Peyer's patch (tissue), 4 donors: Measurements from ENCODE around the gene KRT4. TPM values are rescaled to one million over a fixed set of nuclear protein-coding genes. Genes with fewer than 3 reads are reported as not detected.

Experiments used
- DNase-seq, 3 donors: peaks; one replicate each; pipeline ENCODE4 v3.0.0-alpha.2; 2017 to 2019
- H3K27ac ChIP-seq, 4 donors: fragments of 200-600 bp; sonication (generic); one replicate each; pipeline ENCODE4 v1.5.1; 2016 to 2019
- H3K27me3 ChIP-seq, 2 donors: fragments of 200-600 bp; sonication (generic); one replicate each; pipeline ENCODE4 v1.5.1; 2019
- H3K36me3 ChIP-seq, 3 donors: fragments of 200-600 bp; sonication (generic); one replicate each; pipeline ENCODE4 v1.5.1; 2016 to 2019
- H3K4me1 ChIP-seq, 4 donors: fragments of 200-600 bp; sonication (generic); one replicate each; pipeline ENCODE4 v1.5.1; 2016 to 2019
- H3K4me3 ChIP-seq, 4 donors: fragments of 200-600 bp; sonication (generic); 1 replicate in 3 of 4; 2 replicates in 1 of 4; pipeline ENCODE4 v1.5.1; 2016 to 2019; ENCODE audit warnings: mild to moderate bottlenecking in 1 of 4
- H3K9me3 ChIP-seq, 4 donors: fragments of 200-600 bp; sonication (generic); one replicate each; pipeline ENCODE4 v1.5.1; 2016 to 2019; ENCODE audit warnings: mild to moderate bottlenecking in 1 of 4
- CTCF ChIP-seq, 6 experiments: fragments of 450-650 bp in 4 of 6; fragments of 200-600 bp in 2 of 6; sonication (generic) in 1 of 6; IDR thresholded peaks; one replicate each; pipeline ENCODE4 v1.5.1; 2017 to 2019; ENCODE audit warnings: antibody characterized with exemption in 6 of 6, mild to moderate bottlenecking in 3 of 6, moderate library complexity in 1 of 6
- POLR2A ChIP-seq, 2 donors: fragments of 450-650 bp; IDR thresholded peaks; one replicate each; pipeline ENCODE4 v1.5.1; 2017; ENCODE audit warnings: antibody characterized with exemption in 2 of 2, mild to moderate bottlenecking in 2 of 2, moderate library complexity in 2 of 2
- total RNA-seq, 4 donors: library from RNA; depleted of rRNA; stranded (reverse); fragments of >200 nt; gene quantifications; one replicate each; pipeline ENCODE4 v1.1.0, GENCODE V29; 2016

Gene KRT4
- total RNA-seq, 4 donors from 2014 or later, result not detected

- no peak for DNase-seq
These were observed 44.0 kb downstream of the KRT4 start for GRCh38 chr12:52769946-52770345.

GRCh38 chr12:52769354-52769753, 44.6 kb downstream of the KRT4 start:
- H3K27me3 ChIP-seq, result no peaks in the 10 kb centered on the region
- TF ChIP-seq CTCF (IDR thresholded peaks at IDR 0.05), result no peak
- no peak for TF ChIP-seq POLR2A (IDR thresholded peaks at IDR 0.05)
- H3K36me3 ChIP-seq, result no peaks in the 10 kb centered on the region
- DNase-seq, result no peak
- no peak overlapping the region for H3K27ac ChIP-seq
- H3K4me3 ChIP-seq, result no peak overlapping the region
- H3K4me1 ChIP-seq, result no peaks in the 10 kb centered on the region
- H3K9me3 ChIP-seq, result no peaks in the 10 kb centered on the region

More at GRCh38 chr12:52769946-52770345, 44.0 kb downstream of the KRT4 start:
- Histone ChIP-seq H3K27ac (no peak overlapping the region), H3K4me1 (no peaks in the 10 kb centered on the region), H3K36me3 (no peaks in the 10 kb centered on the region), H3K27me3 (no peaks in the 10 kb centered on the region), H3K9me3 (no peaks in the 10 kb centered on the region), H3K4me3 (no peak overlapping the region)
- TF ChIP-seq POLR2A (IDR thresholded peaks at IDR 0.05) (no peak), CTCF (IDR thresholded peaks at IDR 0.05) (no peak)

GRCh38 chr12:52768479-52769200, 45.3 kb downstream of the KRT4 start:
- H3K27me3 ChIP-seq, result no peaks in the 10 kb centered on the region
- no peaks in the 10 kb centered on the region for H3K36me3 ChIP-seq
- H3K9me3 ChIP-seq, result no peaks in the 10 kb centered on the region
- TF ChIP-seq POLR2A (IDR thresholded peaks at IDR 0.05) (no peak), CTCF (IDR thresholded peaks at IDR 0.05) (no peak)
- H3K4me1 ChIP-seq, result no peaks in the 10 kb centered on the region
- no peak overlapping the region for H3K4me3 ChIP-seq
- no peak for DNase-seq
- H3K27ac ChIP-seq, result no peak overlapping the region

GRCh38 chr12:52767427-52767826, 46.5 kb downstream of the KRT4 start:
- Histone ChIP-seq H3K4me3 (no peak overlapping the region), H3K9me3 (no peaks in the 10 kb centered on the region), H3K27me3 (no peaks in the 10 kb centered on the region), H3K4me1 (no peaks in the 10 kb centered on the region), H3K27ac (no peak overlapping the region), H3K36me3 (no peaks in the 10 kb centered on the region)
- TF ChIP-seq CTCF (IDR thresholded peaks at IDR 0.05) (no peak), POLR2A (IDR thresholded peaks at IDR 0.05) (no peak)
- DNase-seq, result no peak

GRCh38 chr12:52767020-52767379, 46.9 kb downstream of the KRT4 start:
- peaks cover 0 to 1% (median 0%) of the 10 kb centered on the region in 4 donors for H3K9me3 ChIP-seq
- no peak overlapping the region for H3K4me3 ChIP-seq
- H3K36me3 ChIP-seq, result no peaks in the 10 kb centered on the region
- DNase-seq, result no peak
- H3K4me1 ChIP-seq, result no peaks in the 10 kb centered on the region
- H3K27ac ChIP-seq, result no peak overlapping the region
- H3K27me3 ChIP-seq, result no peaks in the 10 kb centered on the region
- TF ChIP-seq POLR2A (IDR thresholded peaks at IDR 0.05) (no peak), CTCF (IDR thresholded peaks at IDR 0.05) (no peak)
